OCI-LY3 (cell line): ENCODE measurements around the gene CMTM3.
"Not testable (repeated sequence)": the region's sequence is repeated elsewhere in the genome, so short reads cannot be mapped to it uniquely, and the experiment has no call there.

Source experiments
- H2AFZ ChIP-seq: fragments of 200-600, 300-600 bp; shearing (Covaris generic); 2 replicates; pipeline ENCODE4 v1.6.0; 2014; ENCODE audit warnings: antibody characterized with exemption, low read depth, low read length
- H3K27ac ChIP-seq: fragments of 200-600, 300-600 bp; sonication (generic); 2 replicates; pipeline ENCODE4 v1.5.1; 2014; ENCODE audit warnings: mild to moderate bottlenecking, low read length, moderate library complexity, mixed read lengths
- H3K27me3 ChIP-seq: fragments of 200-600, 300-600 bp; sonication (generic); 2 replicates; pipeline ENCODE4 v1.6.1; 2014; ENCODE audit warnings: low read depth, low read length, mixed read lengths
- H3K36me3 ChIP-seq: fragments of 200-600, 300-600 bp; sonication (generic); replicated peaks from 2 replicates; pipeline ENCODE3; 2014; ENCODE audit warnings: low read depth, low read length, mixed read lengths
- H3K4me1 ChIP-seq: fragments of 300-600, 200-600 bp; sonication (generic); 2 replicates; pipeline ENCODE4 v1.6.1; 2014; ENCODE audit warnings: low read length, mixed read lengths
- H3K4me2 ChIP-seq: fragments of 200-600, 300-600 bp; sonication (generic); 2 replicates; pipeline ENCODE4 v1.6.1; 2014; ENCODE audit warnings: low read length, mixed read lengths
- H3K4me3 ChIP-seq: fragments of 300-600, 200-600 bp; sonication (generic); 2 replicates; pipeline ENCODE4 v1.5.1; 2014; ENCODE audit warnings: antibody characterized with exemption, mild to moderate bottlenecking, low read length, moderate library complexity
- H3K79me2 ChIP-seq: fragments of 300-600, 200-600 bp; shearing (Covaris generic); 2 replicates; pipeline ENCODE4 v1.6.1; 2014; ENCODE audit warnings: mild to moderate bottlenecking, low read length, mixed read lengths
- H3K9ac ChIP-seq: fragments of 300-600, 200-600 bp; shearing (Covaris generic); 2 replicates; pipeline ENCODE4 v1.6.0; 2014; ENCODE audit warnings: mild to moderate bottlenecking, low read length, moderate library complexity
- H3K9me3 ChIP-seq: fragments of 200-600, 300-600 bp; shearing (Covaris generic); 2 replicates; pipeline ENCODE4 v1.6.1; 2014; ENCODE audit warnings: low read length, mixed read lengths; ENCODE audit not compliant: insufficient read depth
- H4K20me1 ChIP-seq: fragments of 200-600, 300-600 bp; sonication (generic); 2 replicates; pipeline ENCODE4 v1.6.1; 2016; ENCODE audit warnings: low read length, mixed read lengths; ENCODE audit not compliant: insufficient read depth
- EZH2phosphoT487 ChIP-seq: fragments of 200-600 bp; shearing (Covaris generic); IDR thresholded peaks from 2 replicates; pipeline ENCODE4 v1.6.1; 2018; ENCODE audit warnings: antibody characterized with exemption, mixed run types, low read depth
- TF ChIP-seq, protein P1 (sequence below): fragments of 200-600, 300-600 bp; sonication (generic); IDR thresholded peaks from 2 replicates; pipeline ENCODE4 v1.5.1; 2014; ENCODE audit warnings: antibody characterized with exemption, low read length, low read depth

Gene CMTM3

DNA sequence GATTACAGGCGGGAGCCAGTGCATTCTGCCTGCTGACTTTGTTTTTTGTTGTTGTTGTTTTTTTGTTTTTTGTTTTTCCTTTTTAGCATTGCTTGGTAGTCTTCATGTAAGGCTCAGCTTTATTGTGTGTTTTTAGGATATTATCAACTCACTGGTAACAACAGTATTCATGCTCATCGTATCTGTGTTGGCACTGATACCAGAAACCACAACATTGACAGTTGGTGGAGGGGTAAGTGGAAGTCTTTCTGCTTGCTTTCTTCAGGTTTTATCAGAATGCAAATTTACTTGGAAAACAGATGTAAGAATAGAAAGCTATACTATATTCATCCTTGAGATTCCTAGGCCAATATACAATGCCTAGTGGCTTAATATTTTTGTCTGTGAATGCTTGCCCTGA is 41.5 kb upstream of the CMTM3 start:
- no peak overlapping the region for H3K4me3 ChIP-seq
- no peaks in the 10 kb centered on the region for H3K9me3 ChIP-seq
- no peaks in the 10 kb centered on the region for H3K27me3 ChIP-seq
- H3K79me2 ChIP-seq = no peaks in the 10 kb centered on the region
- H3K4me1 ChIP-seq = peaks cover 17% of the 10 kb centered on the region
- no peak overlapping the region for H3K4me2 ChIP-seq
- H2AFZ ChIP-seq = no peak overlapping the region
- no peaks in the 10 kb centered on the region for H4K20me1 ChIP-seq
- peaks cover 62% of the 10 kb centered on the region for H3K36me3 ChIP-seq
- H3K27ac ChIP-seq = no peak overlapping the region
- H3K9ac ChIP-seq = no peak overlapping the region
- TF ChIP-seq, protein P1, sequence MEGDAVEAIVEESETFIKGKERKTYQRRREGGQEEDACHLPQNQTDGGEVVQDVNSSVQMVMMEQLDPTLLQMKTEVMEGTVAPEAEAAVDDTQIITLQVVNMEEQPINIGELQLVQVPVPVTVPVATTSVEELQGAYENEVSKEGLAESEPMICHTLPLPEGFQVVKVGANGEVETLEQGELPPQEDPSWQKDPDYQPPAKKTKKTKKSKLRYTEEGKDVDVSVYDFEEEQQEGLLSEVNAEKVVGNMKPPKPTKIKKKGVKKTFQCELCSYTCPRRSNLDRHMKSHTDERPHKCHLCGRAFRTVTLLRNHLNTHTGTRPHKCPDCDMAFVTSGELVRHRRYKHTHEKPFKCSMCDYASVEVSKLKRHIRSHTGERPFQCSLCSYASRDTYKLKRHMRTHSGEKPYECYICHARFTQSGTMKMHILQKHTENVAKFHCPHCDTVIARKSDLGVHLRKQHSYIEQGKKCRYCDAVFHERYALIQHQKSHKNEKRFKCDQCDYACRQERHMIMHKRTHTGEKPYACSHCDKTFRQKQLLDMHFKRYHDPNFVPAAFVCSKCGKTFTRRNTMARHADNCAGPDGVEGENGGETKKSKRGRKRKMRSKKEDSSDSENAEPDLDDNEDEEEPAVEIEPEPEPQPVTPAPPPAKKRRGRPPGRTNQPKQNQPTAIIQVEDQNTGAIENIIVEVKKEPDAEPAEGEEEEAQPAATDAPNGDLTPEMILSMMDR = no peak
- TF ChIP-seq EZH2phosphoT487 = no peak

DNA sequence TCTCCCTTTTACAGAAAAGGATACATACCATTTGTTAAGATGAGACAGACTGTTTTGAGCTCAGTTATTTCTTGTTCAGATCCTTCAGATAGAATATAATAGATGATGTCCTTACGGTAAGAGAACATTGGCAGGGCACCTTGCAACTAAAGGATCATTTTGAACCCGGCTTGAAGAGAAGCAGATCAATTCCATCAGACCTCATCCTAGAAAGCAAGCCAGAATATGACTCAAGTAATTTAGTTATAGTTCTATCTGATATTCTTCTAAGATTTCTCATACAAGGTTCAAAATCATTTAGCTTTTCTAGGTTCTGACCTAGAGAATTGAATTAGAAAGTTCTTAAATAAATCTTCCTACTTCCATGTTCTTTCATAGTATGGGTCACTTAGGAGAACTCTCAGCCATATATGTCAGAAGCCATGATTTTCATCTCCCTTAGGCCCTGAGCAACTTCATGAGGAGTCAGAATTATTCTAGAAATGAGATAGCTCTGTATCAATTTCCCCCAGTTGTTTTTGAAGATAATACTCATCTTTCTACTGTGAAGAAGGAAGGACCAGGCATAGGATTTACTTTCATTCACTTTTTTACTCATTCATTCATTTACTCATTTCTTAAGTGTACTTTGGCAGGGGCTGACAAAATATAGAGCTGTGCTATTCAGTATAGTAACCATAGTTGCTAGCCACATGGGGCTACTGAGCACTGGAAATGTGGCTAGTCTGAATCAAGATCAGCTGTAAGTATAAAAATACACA is 40.8 kb upstream of the CMTM3 start:
- H3K27ac ChIP-seq = no peak overlapping the region
- peak overlapping the region; percentile 20 for H3K4me2 ChIP-seq
- H2AFZ ChIP-seq = no peak overlapping the region
- H3K4me3 ChIP-seq = no peak overlapping the region
- TF ChIP-seq, protein P1 = no peak
- TF ChIP-seq EZH2phosphoT487 = no peak
- no peak overlapping the region for H3K9ac ChIP-seq
- H3K36me3 ChIP-seq = peaks cover 55% of the 10 kb centered on the region
- no peaks in the 10 kb centered on the region for H3K27me3 ChIP-seq
- H3K79me2 ChIP-seq = no peaks in the 10 kb centered on the region
- no peaks in the 10 kb centered on the region for H4K20me1 ChIP-seq
- no peaks in the 10 kb centered on the region for H3K9me3 ChIP-seq
- H3K4me1 ChIP-seq = peaks cover 17% of the 10 kb centered on the region

DNA sequence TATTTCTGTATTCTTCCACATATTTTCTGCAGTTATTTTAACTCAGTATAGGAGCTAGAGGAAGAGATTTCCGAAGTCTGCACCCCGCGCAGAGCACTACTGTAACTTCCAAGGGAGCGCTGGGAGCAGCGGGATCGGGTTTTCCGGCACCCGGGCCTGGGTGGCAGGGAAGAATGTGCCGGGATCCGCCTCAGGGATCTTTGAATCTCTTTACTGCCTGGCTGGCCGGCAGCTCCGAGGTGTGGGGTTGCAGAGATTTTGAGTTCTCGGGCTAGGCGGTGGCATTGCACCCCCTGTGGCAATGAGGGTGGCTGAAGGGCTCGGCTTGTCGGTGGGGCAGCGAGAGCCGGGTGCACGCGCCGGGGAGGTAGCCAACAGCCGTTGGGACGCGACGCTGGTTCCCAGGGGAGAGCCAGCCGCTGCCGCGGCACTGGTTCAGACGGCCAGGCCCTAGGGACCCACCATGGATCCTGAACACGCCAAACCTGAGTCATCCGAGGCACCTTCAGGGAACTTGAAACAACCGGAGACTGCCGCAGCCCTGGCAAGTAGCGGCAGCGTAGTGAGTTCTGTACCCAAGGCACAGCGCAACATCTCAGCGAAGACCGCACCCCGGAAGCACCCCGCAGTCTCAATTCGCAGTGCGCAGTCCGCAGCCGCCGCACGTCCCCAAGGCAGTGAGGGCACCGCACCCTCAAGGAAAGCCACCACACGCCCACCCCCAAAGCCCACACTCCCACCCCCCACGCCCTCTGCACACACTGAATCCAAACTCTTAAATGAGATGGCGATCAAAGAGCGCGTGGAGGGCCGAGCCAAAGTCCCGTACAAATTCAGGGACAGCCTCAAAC is 38.2 kb upstream of the CMTM3 start, which contains the start of gene CMTM1:
Gene CMTM1, plus strand, starts transcription at position 389 of the 851 bp plus-strand sequence. Its CDS starts 75 bp downstream, at position 464.
- Histone ChIP-seq H3K4me2 (no peak within 1 kb of the TSS), H2AFZ (no peak within 1 kb of the TSS), H3K79me2 (no peaks in the 10 kb centered on the region), H3K9me3 (no peaks in the 10 kb centered on the region), H3K27ac (no peak within 1 kb of the TSS), H3K4me3 (no peak within 1 kb of the TSS), H3K36me3 (peaks cover 35% of the 10 kb centered on the region), H4K20me1 (no peaks in the 10 kb centered on the region), H3K27me3 (no peaks in the 10 kb centered on the region), H3K4me1 (peaks cover 23% of the 10 kb centered on the region), H3K9ac (no peak within 1 kb of the TSS)
- TF ChIP-seq, protein P1 = no peak
- TF ChIP-seq EZH2phosphoT487 = no peak

DNA sequence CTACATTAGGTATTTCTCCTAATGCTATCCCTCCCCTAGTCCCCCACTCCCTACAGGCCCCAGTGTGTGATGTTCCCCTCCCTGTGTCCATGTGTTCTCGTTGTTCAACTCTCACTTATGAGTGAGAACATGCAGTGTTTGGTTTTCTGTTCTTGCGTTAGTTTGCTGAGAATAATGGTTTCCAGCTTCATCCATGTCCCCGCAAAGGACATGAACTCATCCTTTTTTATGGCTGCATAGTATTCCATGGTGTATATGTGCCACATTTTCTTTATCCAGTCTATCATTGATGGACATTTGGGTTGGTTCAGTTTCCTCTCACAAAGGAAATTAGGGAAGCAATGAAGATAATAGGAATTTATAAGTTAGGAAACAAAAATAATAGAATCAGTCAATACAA is 37.2 kb upstream of the CMTM3 start:
- H3K4me1 ChIP-seq = peaks cover 23% of the 10 kb centered on the region
- not testable (repeated sequence) for H3K27me3 ChIP-seq, H3K4me3 ChIP-seq, H3K9me3 ChIP-seq, H3K79me2 ChIP-seq, H2AFZ ChIP-seq, H4K20me1 ChIP-seq, H3K9ac ChIP-seq, H3K27ac ChIP-seq, H3K4me2 ChIP-seq
- H3K36me3 ChIP-seq = peaks cover 28% of the 10 kb centered on the region
